NCI-H1092 treated with DMSO at 0.1 percent for 48 hours (cell line): ENCODE results near the gene RUNDC1.
A peak's percentile ranks its signal among the peaks of the same experiment; 100 is the strongest.

ENCODE experiments used
- DNase-seq: peaks from one replicate; lab custom pipeline; 2025; lab: John Stamatoyannopoulos, UW

Gene RUNDC1

DNA sequence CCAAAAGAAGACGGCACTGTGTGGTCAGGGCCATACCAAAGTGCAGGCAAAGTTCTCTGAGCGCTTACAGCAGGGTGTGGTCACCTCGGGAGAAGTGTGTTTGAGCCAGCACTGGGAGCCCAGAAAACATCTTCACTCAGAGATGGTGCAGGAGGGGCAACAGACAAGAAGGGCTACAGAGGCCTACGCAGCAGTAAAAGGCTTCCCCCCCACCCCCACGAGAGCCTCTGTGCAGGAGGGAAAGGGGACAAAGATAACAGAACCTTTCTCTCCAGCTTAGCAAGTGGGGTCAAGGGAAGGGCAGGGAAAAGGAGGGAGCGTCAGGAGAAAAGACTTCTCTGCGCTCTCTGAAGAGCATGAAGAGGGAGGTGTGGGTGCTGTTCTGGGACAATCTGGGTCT, 39.1 kb downstream of the RUNDC1 start:
- DNase-seq: no peak

- DNase-seq: no peak
Observed at GRCh38 chr17:43020030-43020621, 39.8 kb downstream of the RUNDC1 start.

GRCh38 chr17:43020789-43021740, 40.7 kb downstream of the RUNDC1 start:
- DNase-seq: peak; percentile 32

- peak; percentile 61 for DNase-seq
Observed at GRCh38 chr17:43021741-43022512, 41.6 kb downstream of the RUNDC1 start, which contains the start of gene VAT1. Gene VAT1, minus strand, starts transcription at chr17:43022385. Its CDS starts 63 bp downstream, at chr17:43022322.

DNA sequence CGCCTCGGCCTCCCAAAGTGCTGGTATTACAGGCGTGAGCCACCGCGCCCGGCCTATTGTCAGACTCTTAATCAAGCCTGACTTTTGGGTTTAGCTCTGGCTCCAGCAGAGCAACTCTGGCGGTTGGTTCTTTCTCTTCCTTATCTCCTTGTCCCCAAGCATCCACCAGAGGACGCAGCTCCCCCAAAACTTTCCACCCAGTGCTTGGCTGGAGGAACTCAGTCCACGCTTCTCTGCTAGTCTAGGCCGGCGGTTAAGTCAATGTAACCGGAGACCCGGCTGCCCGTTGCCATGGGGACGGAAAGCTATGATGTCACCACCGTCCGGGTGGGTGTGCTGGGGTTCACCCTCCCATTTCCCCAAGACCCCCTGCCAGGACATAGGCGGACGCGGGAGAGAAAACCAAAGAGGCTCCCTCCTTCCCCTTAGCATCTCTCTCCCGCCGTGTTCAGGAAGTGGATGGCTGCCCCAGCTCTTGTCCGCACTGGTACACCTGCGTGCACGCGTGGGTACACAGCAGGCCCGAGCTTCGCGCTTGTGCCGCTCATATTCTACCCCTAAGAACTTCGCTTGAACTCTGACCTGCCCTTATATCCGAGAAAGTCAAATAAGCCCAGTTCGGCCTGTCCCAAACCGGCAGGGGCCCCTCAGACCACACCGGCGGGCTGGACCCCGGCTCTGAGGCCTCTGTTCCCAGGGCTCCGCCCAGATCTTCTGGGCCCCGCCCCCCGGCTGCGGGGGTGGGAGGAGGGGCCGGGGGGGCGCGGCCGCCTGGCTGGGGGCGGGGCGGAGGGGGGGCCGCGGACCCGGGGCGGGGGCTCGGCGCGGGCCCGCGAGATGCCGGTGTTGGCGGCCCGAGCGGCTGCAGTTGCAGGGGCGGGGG, 44.3 kb downstream of the RUNDC1 start, which contains the start of gene RND2:
Gene RND2, plus strand, starts transcription at position 825 of the 883 bp plus-strand sequence. CDS start 117 bp downstream, outside the sequence.
- DNase-seq: peak; percentile 90

- DNase-seq: no peak
Observed at GRCh38 chr17:43025290-43025657, 44.9 kb downstream of the RUNDC1 start.

DNA sequence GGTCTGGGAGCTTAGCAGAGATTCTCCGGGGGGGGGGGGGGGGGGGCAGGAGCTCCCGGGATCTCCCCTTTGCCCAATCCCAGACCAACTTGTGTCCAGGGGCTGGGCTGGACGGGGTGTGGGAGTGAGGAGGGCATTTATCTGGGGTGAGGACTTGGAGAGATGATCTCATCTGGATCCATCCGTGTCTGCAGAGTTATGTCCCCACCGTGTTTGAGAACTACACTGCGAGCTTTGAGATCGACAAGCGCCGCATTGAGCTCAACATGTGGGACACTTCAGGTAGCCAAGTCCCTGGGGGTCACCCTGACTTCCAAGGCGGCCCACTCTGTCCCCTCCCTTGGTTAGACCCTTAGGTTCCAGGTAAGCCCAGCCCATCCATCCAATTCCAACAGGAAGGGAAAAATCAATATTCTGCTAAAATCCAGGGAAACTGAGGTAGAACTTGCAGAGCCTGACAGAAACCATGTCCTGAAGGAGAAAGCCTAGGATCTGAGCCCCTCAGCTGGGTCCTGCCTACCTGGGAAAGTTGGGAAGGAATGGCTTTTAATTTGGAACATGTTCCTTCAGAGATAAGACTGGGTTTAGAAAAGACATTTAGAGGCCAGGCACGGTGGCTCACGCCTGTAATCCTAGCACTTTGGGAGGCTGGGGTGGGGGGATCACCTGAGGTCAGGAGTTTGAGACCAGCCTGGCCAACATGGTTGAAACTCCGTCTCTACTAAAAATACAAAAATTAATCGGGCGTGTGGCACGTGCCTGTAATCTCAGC, 45.6 kb downstream of the RUNDC1 start:
- no peak for DNase-seq

DNA sequence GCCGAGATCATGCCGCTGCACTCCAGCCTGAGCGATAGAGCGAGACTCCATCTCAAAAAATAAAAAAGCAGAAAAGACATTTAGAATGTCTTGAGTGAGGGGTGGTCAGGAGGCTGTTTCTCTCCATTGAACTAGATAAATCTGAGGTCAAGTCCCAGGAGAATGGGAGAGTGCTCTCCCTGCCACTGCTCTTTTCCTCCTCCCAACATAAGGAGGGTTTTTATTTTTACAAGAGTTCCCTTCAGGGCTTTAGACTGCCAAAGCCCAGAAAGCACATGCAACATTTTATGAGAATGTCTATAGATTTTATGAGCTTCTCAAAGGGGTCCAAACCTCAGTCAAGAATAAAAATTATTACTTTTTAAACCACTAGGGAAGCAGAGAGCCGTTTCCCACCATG, 46.2 kb downstream of the RUNDC1 start:
- DNase-seq: no peak

GRCh38 chr17:43027091-43028032, 47.0 kb downstream of the RUNDC1 start:
- no peak for DNase-seq

- no peak for DNase-seq
Observed at GRCh38 chr17:43028221-43028861, 48.0 kb downstream of the RUNDC1 start.

- no peak for DNase-seq
Observed at GRCh38 chr17:43030137-43030767, 49.9 kb downstream of the RUNDC1 start.

DNA sequence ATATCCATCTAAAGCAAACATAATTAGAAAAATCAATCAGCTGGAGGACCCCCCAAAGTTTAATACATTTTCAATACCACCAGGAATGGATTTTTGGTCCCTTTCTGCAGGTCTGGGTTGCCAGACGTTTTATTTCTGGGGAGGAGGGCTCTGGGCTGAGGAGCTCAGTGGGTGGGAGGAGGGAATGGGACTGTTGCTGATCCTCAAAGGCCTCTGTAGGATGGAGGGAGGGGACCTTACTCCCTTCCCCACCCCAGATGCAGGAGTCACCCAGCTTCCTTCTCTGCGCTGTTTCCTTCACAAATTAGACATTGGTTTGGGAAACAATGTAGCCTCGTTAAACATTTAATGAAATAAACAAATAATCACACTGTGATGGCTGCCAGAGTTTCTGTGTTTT, 51.3 kb downstream of the RUNDC1 start:
- DNase-seq: no peak

GRCh38 chr17:43033948-43034881, 53.9 kb downstream of the RUNDC1 start:
- no peak for DNase-seq

DNA sequence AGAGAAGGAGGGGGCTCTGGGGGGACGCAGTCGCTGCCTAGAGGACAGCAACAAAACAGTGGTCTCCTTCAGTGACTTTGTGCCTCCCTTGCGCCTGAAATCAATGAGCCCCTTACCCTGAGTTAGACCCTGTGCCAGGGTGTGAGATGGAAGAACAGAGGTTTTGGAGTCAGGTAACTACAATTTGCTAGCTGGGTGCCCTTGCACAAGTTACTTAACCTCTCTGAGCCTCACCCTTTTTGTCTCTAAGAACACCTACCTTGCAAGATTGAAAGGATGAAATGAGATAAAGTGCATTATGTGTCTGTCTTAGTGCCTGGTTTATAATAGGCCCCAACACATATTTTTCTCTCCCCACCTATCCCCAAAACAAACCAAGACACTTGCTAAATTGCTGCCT, 54.5 kb downstream of the RUNDC1 start:
- no peak for DNase-seq

GRCh38 chr17:43039646-43040045, 59.3 kb downstream of the RUNDC1 start:
- DNase-seq: no peak

- no peak for DNase-seq
Observed at GRCh38 chr17:43040655-43041054, 60.3 kb downstream of the RUNDC1 start.

DNA sequence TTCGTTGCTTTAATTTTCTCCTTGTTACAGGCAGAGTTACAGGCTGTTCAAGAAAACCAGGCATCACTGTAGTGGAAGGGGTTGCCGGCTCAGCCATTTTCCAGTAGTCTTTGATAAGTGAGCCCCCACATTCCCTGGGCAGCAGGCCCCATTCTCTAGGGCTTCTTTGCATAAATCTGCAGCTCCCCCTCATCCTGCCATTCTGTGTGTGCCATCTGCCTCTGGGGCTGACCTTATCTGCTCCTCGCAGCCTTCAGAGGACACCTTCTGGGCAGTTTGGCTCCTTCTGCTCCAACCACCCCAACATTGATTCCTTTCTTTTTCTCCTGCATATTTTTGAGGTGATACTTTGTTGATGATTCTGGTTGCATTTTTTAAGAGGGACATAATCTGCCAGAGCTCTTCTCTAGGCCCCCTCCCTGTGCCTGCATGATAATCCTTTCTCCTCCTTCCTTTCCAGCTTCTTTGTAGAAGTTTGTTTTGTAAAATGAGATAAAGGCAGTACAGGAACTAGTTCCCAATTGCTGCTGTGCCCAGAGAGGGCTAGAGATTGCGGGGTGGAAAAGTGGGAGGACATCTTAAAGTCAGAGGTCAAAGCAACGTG, 61.8 kb downstream of the RUNDC1 start:
- no peak for DNase-seq
